Common myeloid progenitor, CD34-positive (primary cell): ENCODE results near the gene OR6J1.
"Not testable (repeated sequence)": the region's sequence is repeated elsewhere in the genome, so short reads cannot be mapped to it uniquely, and the experiment has no call there.

Source experiments
- CTCF ChIA-PET: fragments of 350-600 bp; sonication (Branson Sonifier 250); formaldehyde crosslinking; loops from one replicate; lab custom pipeline; 2021; ENCODE audit warnings: antibody characterized with exemption; lab: Charles Lee
- POLR2A ChIA-PET: fragments of 350-600 bp; sonication (Branson Sonifier 250); formaldehyde crosslinking; loops from one replicate; lab custom pipeline; 2021; ENCODE audit warnings: antibody characterized with exemption; lab: Charles Lee
- DNase-seq, 3 donors: peaks; one replicate each; pipeline versions ENCODE4 v3.0.0 to v3.0.0-alpha.2; 2013
- H3K27ac ChIP-seq, 2 experiments: 1 replicate in 1 of 2; 2 replicates in 1 of 2; pipeline ENCODE4 v1.7.0; 2013; ENCODE audit warnings: inconsistent platforms in 2 of 2, low read length in 2 of 2, mild to moderate bottlenecking in 2 of 2, low read depth in 1 of 2, moderate library complexity in 1 of 2; ENCODE audit not compliant: severe bottlenecking in 2 of 2, insufficient read depth in 1 of 2, poor library complexity in 1 of 2
- H3K27me3 ChIP-seq, 5 experiments: replicated peaks in 2 of 5; 1 replicate in 3 of 5; 2 replicates in 2 of 5; pipeline versions ENCODE4 v1.6.1 to v1.7.0; 2013; ENCODE audit warnings: low read length in 4 of 5, mild to moderate bottlenecking in 2 of 5, moderate library complexity in 2 of 5, inconsistent platforms in 1 of 5; ENCODE audit not compliant: insufficient read depth in 5 of 5, control insufficient read depth in 4 of 5
- H3K36me3 ChIP-seq, 4 experiments: 1 replicate in 2 of 4; 2 replicates in 2 of 4; pipeline versions ENCODE4 v1.6.1 to v1.7.0; 2013; ENCODE audit warnings: low read length in 3 of 4, control low read depth in 1 of 4, mild to moderate bottlenecking in 1 of 4; ENCODE audit not compliant: control insufficient read depth in 4 of 4, insufficient read depth in 4 of 4
- H3K4me1 ChIP-seq, 4 experiments: 1 replicate in 3 of 4; 2 replicates in 1 of 4; pipeline versions ENCODE4 v1.6.1 to v1.7.1; 2013; ENCODE audit warnings: low read length in 3 of 4, mild to moderate bottlenecking in 3 of 4, control low read depth in 1 of 4, inconsistent platforms in 1 of 4, moderate library complexity in 1 of 4; ENCODE audit not compliant: control insufficient read depth in 4 of 4, insufficient read depth in 4 of 4; ENCODE audit errors: control extremely low read depth in 1 of 4
- H3K4me3 ChIP-seq, 7 experiments: 1 replicate in 4 of 7; 2 replicates in 3 of 7; pipeline versions ENCODE4 v1.5.1 to v1.7.0; 2013; ENCODE audit warnings: mild to moderate bottlenecking in 7 of 7, low read length in 6 of 7, moderate library complexity in 6 of 7, inconsistent platforms in 2 of 7, low read depth in 2 of 7, control low read depth in 1 of 7; ENCODE audit not compliant: insufficient read depth in 4 of 7, control insufficient read depth in 1 of 7; ENCODE audit errors: extremely low read depth in 1 of 7
- H3K9me3 ChIP-seq, 5 experiments: 1 replicate in 4 of 5; 2 replicates in 1 of 5; pipeline versions ENCODE4 v1.6.1 to v1.7.1; 2013; ENCODE audit warnings: low read length in 4 of 5, mild to moderate bottlenecking in 2 of 5, inconsistent platforms in 1 of 5, low read depth in 1 of 5, moderate library complexity in 1 of 5; ENCODE audit not compliant: control insufficient read depth in 4 of 5, insufficient read depth in 2 of 5; ENCODE audit errors: control extremely low read depth in 1 of 5
- WGBS: methylation state at CpG from one replicate; pipeline ENCODE4 v1.1.5; 2013; ENCODE audit not compliant: insufficient coverage; 5-methylcytosine and 5-hydroxymethylcytosine counted together

OR6J1 gene

GRCh38 chr14:22646570-22647254 is 2.6 kb upstream of the OR6J1 start:
- H3K9me3 ChIP-seq, result no peaks in the 10 kb centered on the region
- no peak overlapping the region for H3K27ac ChIP-seq
- CTCF ChIA-PET, result interaction anchor here (0.6 to 3.8 kb wide), 8 partner anchors 10 to 161 kb away, joined by 3 to 25 read pairs (median 4); partner anchors contain the start of gene DAD1
- no peak overlapping the region for H3K4me3 ChIP-seq
- H3K36me3 ChIP-seq, result no peaks in the 10 kb centered on the region
- peaks cover 0 to 2% (median 0%) of the 10 kb centered on the region in 5 experiments for H3K27me3 ChIP-seq
- peaks cover 0 to 2% (median 0%) of the 10 kb centered on the region in 4 experiments for H3K4me1 ChIP-seq
- peak in 2 of 3 donors; percentile 17 to 21 for DNase-seq
- POLR2A ChIA-PET, result no interaction called here
- WGBS, result 94% methylated on average over 4 of the region's 4 CpGs

- no peaks in the 10 kb centered on the region for H3K4me1 ChIP-seq
- ChIA-PET POLR2A (no interaction called here), CTCF (interaction anchor here (0.9 to 3.4 kb wide), 11 partner anchors 10 to 86 kb away, joined by 3 to 13 read pairs (median 3); no protein-coding TSS in a partner anchor)
- no peaks in the 10 kb centered on the region for H3K36me3 ChIP-seq
- no peaks in the 10 kb centered on the region for H3K9me3 ChIP-seq
- no peak for DNase-seq
- 88% methylated on average over 2 of the region's 3 CpGs for WGBS
- no peak overlapping the region for H3K4me3 ChIP-seq
- H3K27ac ChIP-seq, result no peak overlapping the region
- peaks cover 0 to 2% (median 0%) of the 10 kb centered on the region in 5 experiments for H3K27me3 ChIP-seq
Observed at GRCh38 chr14:22641846-22642245, 2.3 kb downstream of the OR6J1 start.

GRCh38 chr14:22640192-22640591 is 4.0 kb downstream of the OR6J1 start:
- Histone ChIP-seq H3K27ac (no peak overlapping the region), H3K27me3 (peaks cover 0 to 2% (median 0%) of the 10 kb centered on the region in 5 experiments), H3K36me3 (no peaks in the 10 kb centered on the region), H3K4me1 (no peaks in the 10 kb centered on the region), H3K9me3 (no peaks in the 10 kb centered on the region), H3K4me3 (no peak overlapping the region)
- no peak for DNase-seq
- ChIA-PET POLR2A (no interaction called here), CTCF (no interaction called here)

- H3K27ac ChIP-seq, H3K36me3 ChIP-seq, H3K27me3 ChIP-seq, H3K9me3 ChIP-seq, H3K4me1 ChIP-seq, H3K4me3 ChIP-seq, DNase-seq, POLR2A ChIA-PET: not testable (repeated sequence)
- WGBS, result no CpG with 5 or more reads among the region's 1 CpG
- CTCF ChIA-PET, result interaction anchor here (0.9 kb wide), 1 partner anchor 65 kb away, joined by 3 read pairs; no protein-coding TSS in a partner anchor
Observed at GRCh38 chr14:22635980-22636379, 8.2 kb downstream of the OR6J1 start.

GRCh38 chr14:22634233-22634900 is 9.8 kb downstream of the OR6J1 start:
- Histone ChIP-seq H3K27ac (no peak overlapping the region), H3K27me3 (no peaks in the 10 kb centered on the region), H3K4me1 (no peaks in the 10 kb centered on the region), H3K4me3 (no peak overlapping the region), H3K9me3 (peaks cover 0 to 9% (median 4%) of the 10 kb centered on the region in 5 experiments), H3K36me3 (no peaks in the 10 kb centered on the region)
- 94% methylated on average over 8 of the region's 8 CpGs for WGBS
- POLR2A ChIA-PET, result no interaction called here
- no peak for DNase-seq
- CTCF ChIA-PET, result interaction anchor here (1.9 kb wide), 1 partner anchor 10 kb away, joined by 7 read pairs; the partner anchor contains the start of gene OR6J1

- WGBS, result 91% methylated on average over 1 of the region's 2 CpGs
- Histone ChIP-seq H3K36me3 (no peaks in the 10 kb centered on the region), H3K4me1 (no peaks in the 10 kb centered on the region), H3K9me3 (peaks cover 0 to 9% (median 4%) of the 10 kb centered on the region in 5 experiments), H3K4me3 (no peak overlapping the region), H3K27me3 (no peaks in the 10 kb centered on the region), H3K27ac (no peak overlapping the region)
- no peak for DNase-seq
- ChIA-PET CTCF (interaction anchor here (1.0 kb wide), 1 partner anchor 21 kb away, joined by 3 read pairs; no protein-coding TSS in a partner anchor), POLR2A (no interaction called here)
Observed at GRCh38 chr14:22630486-22630885, 13.7 kb downstream of the OR6J1 start.

- Histone ChIP-seq H3K27me3 (no peaks in the 10 kb centered on the region), H3K27ac (no peak overlapping the region), H3K36me3 (no peaks in the 10 kb centered on the region), H3K4me1 (no peaks in the 10 kb centered on the region), H3K9me3 (peaks cover 0 to 9% (median 4%) of the 10 kb centered on the region in 5 experiments), H3K4me3 (no peak overlapping the region)
- ChIA-PET POLR2A (no interaction called here), CTCF (interaction anchor here (1.0 kb wide), 1 partner anchor 21 kb away, joined by 3 read pairs; no protein-coding TSS in a partner anchor)
- 95% methylated on average over 3 of the region's 3 CpGs for WGBS
- DNase-seq, result no peak
Observed at GRCh38 chr14:22630066-22630465, 14.1 kb downstream of the OR6J1 start.
